Motor neuron (in vitro differentiated cells): ENCODE data around the gene CCDC120. TPM values are rescaled to one million over a fixed set of nuclear protein-coding genes. Genes with fewer than 3 reads are reported as not detected.

Experiments used
- ATAC-seq, 8 experiments: fragments of 200-7000 bp; cut with Tn5 transposase; replicated peaks in 6 of 8; 2 replicates each; pipeline ENCODE4 v1.8.0; 2021; ENCODE audit warnings: mild to moderate bottlenecking in 8 of 8, moderate library complexity in 8 of 8
- H3K27ac ChIP-seq, 2 donors: fragments of 250-450 bp; sonication (Bioruptor Pico); 2 replicates each; pipeline ENCODE4 v1.9.0; 2021; ENCODE audit warnings: antibody characterized with exemption in 2 of 2, mild to moderate bottlenecking in 2 of 2, moderate library complexity in 1 of 2
- H3K4me1 ChIP-seq, 2 donors: fragments of 250-450 bp; sonication (Bioruptor Pico); replicated peaks in 1 of 2; 2 replicates each; pipeline ENCODE4 v1.6.1; 2021; ENCODE audit warnings: antibody characterized with exemption in 2 of 2, mild to moderate bottlenecking in 2 of 2, moderate library complexity in 1 of 2
- H3K4me3 ChIP-seq, 5 donors: fragments of 250-450 bp; sonication (Bioruptor Pico); 2 replicates each; pipeline ENCODE4 v1.9.0; 2021; ENCODE audit warnings: antibody characterized with exemption in 5 of 5, mild to moderate bottlenecking in 5 of 5, moderate library complexity in 4 of 5
- WGBS, 10 experiments: fragments of 450-650 bp; shearing (Covaris generic); methylation state at CpG; one replicate each; pipeline ENCODE4 v1.0.0; 2022; 5-methylcytosine and 5-hydroxymethylcytosine counted together
- in situ Hi-C, 9 experiments: fragments of 400-800 bp; cut with MboI; loops; one replicate each; pipeline ENCODE4 v1.15.0; 2021; ENCODE audit warnings: low sequenced_read_pairs in 9 of 9, low pct_unique_long_range_greater_than_20kb in 2 of 9; ENCODE audit not compliant: unreplicated experiment in 9 of 9
- total RNA-seq, 8 experiments: library from RNA; unstranded; fragments of 300-600 nt; gene quantifications; 2 replicates each; pipeline versions ENCODE4 v1.2.3 to v1.2.4, GENCODE V29; 2022

Gene CCDC120, protein sequence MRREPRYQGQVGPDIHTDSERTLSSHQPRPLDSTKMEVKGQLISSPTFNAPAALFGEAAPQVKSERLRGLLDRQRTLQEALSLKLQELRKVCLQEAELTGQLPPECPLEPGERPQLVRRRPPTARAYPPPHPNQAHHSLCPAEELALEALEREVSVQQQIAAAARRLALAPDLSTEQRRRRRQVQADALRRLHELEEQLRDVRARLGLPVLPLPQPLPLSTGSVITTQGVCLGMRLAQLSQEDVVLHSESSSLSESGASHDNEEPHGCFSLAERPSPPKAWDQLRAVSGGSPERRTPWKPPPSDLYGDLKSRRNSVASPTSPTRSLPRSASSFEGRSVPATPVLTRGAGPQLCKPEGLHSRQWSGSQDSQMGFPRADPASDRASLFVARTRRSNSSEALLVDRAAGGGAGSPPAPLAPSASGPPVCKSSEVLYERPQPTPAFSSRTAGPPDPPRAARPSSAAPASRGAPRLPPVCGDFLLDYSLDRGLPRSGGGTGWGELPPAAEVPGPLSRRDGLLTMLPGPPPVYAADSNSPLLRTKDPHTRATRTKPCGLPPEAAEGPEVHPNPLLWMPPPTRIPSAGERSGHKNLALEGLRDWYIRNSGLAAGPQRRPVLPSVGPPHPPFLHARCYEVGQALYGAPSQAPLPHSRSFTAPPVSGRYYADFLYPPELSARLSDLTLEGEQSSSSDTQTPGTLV
- 1 to 10 TPM in 7 of 8 experiments, under 1 TPM in 1; 0.15 to 5.7 (median 3.9) TPM for total RNA-seq

DNA sequence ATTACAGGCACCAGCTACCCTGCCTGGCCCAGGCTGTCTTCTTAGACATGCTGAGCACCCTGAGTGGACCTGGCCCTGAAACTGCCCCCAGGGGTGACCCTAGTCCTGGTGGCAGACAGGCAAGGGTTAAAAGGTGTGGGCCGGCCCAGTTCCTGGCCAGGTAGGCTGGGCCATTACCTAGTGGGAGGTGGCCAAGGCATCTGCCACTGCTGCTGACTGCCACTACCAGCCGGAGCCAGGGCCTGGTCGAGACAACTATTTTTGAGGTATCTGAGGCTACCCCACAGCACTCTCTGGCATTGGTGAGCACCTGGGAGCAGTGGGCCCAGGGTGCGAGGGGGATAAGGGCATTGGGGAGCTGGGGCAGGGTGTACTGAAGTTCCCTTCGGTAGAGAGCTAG lies at the start of gene CCDC120:
Gene CCDC120, plus strand, starts transcription at position 206 of the 400 bp plus-strand sequence. CDS start 3,043 bp downstream, outside the sequence.
- in situ Hi-C loops = no loop called here
- H3K4me3 ChIP-seq = no peak within 1 kb of the TSS
- ATAC-seq = no peak
- no CpG with 5 or more reads among the region's 5 CpGs for WGBS, 10 experiments
- H3K4me1 ChIP-seq = no peaks in the 10 kb centered on the region
- no peak within 1 kb of the TSS for H3K27ac ChIP-seq

DNA sequence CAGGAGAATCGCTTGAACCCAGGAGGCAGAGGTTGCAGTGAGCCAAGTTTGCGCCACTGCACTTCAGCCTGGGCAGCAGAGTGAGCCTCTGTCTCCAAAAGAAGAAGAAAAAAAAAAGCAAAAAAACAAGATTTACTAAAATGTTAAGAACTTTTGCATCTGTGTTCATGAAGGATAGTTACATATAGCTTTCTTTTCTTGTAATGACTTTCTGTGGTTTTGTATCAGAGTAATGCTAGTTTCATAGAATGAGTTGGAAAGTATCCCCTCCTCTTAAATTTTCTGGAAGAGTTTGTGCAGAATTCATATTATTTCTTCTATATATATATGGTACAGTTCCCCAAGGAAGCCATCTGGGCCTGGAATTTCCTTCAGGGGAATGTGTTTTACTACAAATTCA lies 39.7 kb upstream of the CCDC120 start:
- in situ Hi-C loops = no loop called here
- H3K4me3 ChIP-seq = no peak overlapping the region
- no peak for ATAC-seq
- no peak overlapping the region for H3K27ac ChIP-seq
- H3K4me1 ChIP-seq = no peaks in the 10 kb centered on the region
- 69% methylated on average over 2 of the region's 2 CpGs; no CpG with 5 or more reads in 9 of the 10 experiments for WGBS, 10 experiments

DNA sequence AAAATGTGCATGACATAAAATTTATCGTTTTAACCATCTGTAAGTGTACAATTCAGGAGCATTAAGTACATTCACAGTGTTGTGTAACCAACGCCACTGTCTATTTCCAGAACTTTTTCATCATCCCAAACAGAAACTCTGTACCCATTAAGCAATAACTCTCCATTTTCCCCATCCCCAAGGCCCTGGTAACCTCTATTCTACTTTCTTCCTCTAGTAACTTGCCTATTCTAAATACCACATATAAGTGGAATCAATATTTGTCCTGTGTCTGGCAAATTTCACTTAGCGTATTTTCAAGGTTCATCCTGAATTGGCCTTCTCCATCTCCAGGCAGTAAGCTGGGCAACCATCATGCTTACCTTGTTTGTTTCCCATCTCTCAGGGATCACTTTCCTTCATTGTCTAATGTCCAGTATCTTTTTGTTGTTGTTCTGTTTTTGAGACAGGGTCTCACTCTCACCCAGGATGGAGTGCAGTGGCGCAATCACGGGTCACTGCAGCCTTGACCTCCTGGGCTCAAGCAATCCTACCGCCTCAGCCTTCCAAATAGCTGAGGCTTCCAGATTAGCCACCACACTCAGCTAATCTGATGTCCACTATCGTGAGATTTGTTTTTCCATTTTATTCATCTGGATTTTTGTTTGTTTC lies 39.1 kb upstream of the CCDC120 start:
- no peaks in the 10 kb centered on the region for H3K4me1 ChIP-seq
- H3K4me3 ChIP-seq = no peak overlapping the region
- in situ Hi-C loops = no loop called here
- 0 to 100% (median 83%) methylated on average over 1 to 3 of the region's 7 CpGs; no CpG with 5 or more reads in 3 of the 10 experiments for WGBS, 10 experiments
- no peak overlapping the region for H3K27ac ChIP-seq
- ATAC-seq = no peak

DNA sequence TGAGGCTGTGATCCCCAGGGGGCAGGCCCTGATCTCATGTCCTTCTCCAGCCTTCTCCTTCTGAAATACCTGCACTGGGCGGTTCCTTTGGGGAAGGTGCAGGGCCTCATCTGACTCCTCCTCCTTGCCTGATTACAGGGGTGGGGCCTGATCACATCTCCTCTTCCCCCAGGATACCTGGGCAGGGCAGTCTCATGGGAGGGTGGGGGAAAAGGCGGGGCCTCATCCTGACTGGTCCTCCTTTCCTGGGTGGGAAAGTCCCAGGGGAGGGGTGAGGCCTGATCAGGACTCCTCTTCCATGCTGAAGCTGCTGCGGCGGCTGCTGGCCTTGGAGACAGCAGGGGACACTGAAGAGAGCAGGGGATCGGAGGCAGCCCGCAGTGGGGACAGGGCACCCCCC lies 28.9 kb upstream of the CCDC120 start:
- H3K4me3 ChIP-seq = no peak overlapping the region
- no peak overlapping the region for H3K27ac ChIP-seq
- WGBS, 10 experiments = no CpG with 5 or more reads among the region's 6 CpGs
- peak in 7 of 8 experiments; percentile 11 to 53 (median 31) for ATAC-seq
- no peaks in the 10 kb centered on the region for H3K4me1 ChIP-seq
- in situ Hi-C loops = no loop called here

DNA sequence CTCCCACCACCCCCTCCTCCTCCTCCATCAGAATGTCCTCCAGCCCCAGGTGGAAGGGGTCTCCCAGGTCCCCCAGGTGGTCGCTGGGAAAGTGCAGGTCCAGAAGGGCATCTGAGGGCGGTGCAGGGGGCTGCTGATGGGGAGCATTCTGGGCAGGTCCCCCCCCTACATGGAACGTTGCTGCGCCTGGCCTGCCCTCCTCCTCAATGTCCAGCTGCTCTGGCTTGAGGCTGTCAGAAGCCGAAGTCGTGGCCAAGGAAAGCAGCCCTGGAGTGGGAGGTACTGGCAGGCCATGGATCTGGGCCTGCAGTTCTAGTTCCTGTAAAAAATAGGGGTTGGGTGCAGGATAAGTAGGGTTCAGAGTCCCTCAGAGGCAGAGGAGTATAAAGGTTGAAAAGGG lies 28.5 kb upstream of the CCDC120 start:
- no peak for ATAC-seq
- no CpG with 5 or more reads among the region's 6 CpGs for WGBS, 10 experiments
- Histone ChIP-seq H3K27ac (no peak overlapping the region), H3K4me1 (no peaks in the 10 kb centered on the region), H3K4me3 (no peak overlapping the region)
- in situ Hi-C loops = no loop called here

DNA sequence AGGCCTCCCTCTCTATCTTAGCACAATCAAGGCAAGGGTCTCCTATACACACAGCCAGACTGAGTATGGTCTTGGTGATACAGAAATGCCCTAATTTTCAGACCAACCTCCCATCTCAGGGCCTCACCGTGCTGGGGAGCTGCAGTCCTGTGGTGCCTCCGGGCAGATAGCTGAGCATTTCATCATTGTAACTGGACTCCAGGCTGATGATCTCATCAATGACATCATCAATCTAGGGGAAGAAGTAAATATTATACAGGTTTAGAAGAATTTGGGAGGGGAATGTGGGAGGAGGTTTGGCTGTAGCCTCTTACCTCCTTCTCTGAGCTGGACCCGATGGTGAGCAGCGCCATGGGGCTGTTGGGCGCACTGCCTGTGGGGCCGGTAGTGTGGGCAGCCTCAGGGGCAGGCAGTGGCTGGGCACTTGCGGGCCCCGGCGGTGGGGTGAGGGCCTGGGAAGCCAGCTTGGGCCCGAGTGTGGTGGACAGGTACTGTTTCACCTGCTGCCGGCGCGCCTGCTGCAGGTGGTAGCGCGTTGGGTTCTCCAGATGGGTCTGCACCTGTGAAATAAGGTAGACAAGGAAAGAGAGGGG lies 20.8 kb upstream of the CCDC120 start:
- ATAC-seq = peak in 2 of 8 experiments; percentile 6 to 11
- peaks cover 15 to 18% of the 10 kb centered on the region in 2 donors for H3K4me1 ChIP-seq
- H3K27ac ChIP-seq = no peak overlapping the region
- H3K4me3 ChIP-seq = no peak overlapping the region
- WGBS, 10 experiments = 93 to 100% methylated on average over 1 to 3 of the region's 15 CpGs; no CpG with 5 or more reads in 8 of the 10 experiments
- in situ Hi-C loops = no loop called here

DNA sequence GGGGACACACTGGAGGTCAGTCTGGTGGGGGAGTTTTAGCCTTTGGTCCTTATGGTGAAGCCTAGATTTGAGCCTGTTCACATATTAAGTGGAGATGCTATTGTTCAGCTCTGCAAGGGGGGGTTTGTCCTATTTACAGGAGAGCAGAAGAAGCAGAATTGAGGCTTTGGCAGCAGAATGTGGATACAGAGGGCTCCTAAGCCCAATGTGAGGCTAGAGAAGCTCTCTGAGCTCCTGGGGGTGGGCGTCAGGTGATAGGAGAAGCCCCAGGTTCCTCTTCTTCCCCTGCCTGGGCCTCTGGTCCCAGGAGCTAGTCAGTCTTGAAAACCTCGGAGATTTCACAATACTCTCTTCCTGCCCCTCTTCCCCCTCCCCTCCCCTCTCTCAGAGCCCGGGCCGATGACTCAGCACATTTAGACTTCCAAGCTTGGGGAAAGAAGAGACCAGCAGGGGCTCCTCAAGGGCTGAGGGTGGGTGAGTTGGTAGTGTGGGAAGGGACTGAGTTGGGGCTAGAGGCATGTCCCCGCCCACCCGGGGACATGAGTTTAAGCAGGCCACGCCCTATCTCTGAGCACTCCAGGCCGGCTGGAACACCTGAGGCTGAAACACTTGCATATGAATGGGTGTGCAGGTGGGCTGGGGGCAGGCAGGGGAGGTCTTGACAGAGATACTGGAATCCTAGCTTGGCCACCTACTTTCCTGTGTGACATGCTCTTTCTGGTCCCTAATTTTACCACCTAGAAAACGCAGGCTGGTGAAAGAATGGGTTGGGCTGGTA lies 19.0 kb upstream of the CCDC120 start:
- peak; percentile 5 to 49 (median 32) for ATAC-seq
- peak overlapping the region; percentile 68 to 82 for H3K27ac ChIP-seq
- WGBS, 10 experiments = 0% methylated on average over 1 of the region's 9 CpGs; no CpG with 5 or more reads in 8 of the 10 experiments
- in situ Hi-C loops = no loop called here
- peaks cover 15 to 18% of the 10 kb centered on the region in 2 donors for H3K4me1 ChIP-seq
- H3K4me3 ChIP-seq = peak overlapping the region in 3 of 5 donors; percentile 83 to 94 (median 92)

DNA sequence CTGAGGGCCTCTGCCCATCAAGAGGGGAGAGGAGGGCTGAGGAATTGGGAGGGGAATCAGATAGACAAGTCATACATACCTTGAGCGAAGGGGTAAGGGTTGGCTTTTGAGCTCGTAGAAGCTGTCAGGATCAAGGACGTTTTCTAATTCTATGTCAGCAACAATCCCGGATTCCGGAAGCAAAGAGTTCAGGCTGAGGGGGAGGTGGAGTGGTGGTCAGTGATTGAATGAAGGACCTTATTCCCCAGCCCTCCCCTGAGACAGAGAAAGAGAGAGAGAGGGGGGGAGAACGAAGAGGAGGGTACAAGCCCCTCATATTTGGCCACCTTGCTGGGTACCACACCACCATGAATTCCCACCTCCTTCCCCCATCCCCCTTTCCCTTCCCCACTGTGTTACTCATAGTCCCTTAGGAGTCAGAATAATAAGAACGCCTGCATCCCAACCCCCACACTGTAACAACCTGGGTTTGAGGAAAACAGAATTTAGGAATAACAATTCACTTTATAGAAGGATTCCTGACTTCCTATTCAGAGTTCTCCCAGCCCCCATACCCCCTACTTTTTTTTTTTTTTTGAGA lies 18.3 kb upstream of the CCDC120 start:
- in situ Hi-C loops = no loop called here
- Histone ChIP-seq H3K4me3 (peak overlapping the region in 3 of 5 donors; percentile 83 to 94 (median 92)), H3K27ac (peak overlapping the region; percentile 27 to 53), H3K4me1 (peaks cover 15 to 18% of the 10 kb centered on the region in 2 donors)
- WGBS, 10 experiments = 0% methylated on average over 1 of the region's 7 CpGs; no CpG with 5 or more reads in 8 of the 10 experiments
- ATAC-seq = no peak

DNA sequence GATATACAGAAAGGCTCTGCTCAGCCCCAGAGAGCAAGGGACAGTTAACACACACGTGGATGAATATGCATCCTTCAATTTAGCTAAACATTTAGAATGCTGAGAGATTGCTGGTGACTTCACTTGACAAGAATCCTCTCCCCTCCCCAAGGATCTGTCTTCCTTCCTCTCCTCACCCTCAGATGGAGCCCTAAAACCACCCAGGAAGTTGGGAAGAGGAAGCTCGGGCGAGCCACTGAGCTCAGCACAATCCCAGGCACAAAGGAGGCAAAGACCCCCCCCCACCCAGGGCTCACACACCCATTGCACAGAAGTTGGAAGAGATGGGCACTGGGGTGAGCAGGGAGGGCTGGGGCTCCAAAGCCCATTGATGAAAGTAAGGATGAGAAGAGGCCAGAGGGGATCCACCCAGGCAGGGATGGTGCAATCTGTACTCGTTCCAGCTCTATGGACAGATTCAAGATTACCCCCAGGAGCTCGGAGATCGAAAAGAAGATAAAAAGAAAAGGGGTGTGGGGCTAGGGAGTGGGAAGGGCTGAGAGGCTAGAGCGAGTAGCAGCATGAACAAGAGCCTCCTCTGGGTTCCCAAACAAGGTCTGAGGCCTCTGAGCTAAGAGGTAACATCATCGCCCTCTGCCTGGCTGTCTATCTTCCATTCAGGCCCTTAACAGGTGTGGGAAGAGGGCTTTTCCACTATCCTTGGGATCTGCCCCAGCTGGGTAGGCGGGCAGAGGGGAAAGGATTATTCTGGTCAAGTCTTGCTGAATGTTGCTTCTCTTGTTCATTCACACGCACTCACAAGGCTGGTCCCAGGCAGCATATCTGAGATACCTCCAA lies 16.8 kb upstream of the CCDC120 start:
- ATAC-seq = peak in 1 of 8 experiments; percentile 2
- in situ Hi-C loops = no loop called here
- WGBS, 10 experiments = 0 to 8% methylated on average over 1 to 5 of the region's 10 CpGs; no CpG with 5 or more reads in 8 of the 10 experiments

DNA sequence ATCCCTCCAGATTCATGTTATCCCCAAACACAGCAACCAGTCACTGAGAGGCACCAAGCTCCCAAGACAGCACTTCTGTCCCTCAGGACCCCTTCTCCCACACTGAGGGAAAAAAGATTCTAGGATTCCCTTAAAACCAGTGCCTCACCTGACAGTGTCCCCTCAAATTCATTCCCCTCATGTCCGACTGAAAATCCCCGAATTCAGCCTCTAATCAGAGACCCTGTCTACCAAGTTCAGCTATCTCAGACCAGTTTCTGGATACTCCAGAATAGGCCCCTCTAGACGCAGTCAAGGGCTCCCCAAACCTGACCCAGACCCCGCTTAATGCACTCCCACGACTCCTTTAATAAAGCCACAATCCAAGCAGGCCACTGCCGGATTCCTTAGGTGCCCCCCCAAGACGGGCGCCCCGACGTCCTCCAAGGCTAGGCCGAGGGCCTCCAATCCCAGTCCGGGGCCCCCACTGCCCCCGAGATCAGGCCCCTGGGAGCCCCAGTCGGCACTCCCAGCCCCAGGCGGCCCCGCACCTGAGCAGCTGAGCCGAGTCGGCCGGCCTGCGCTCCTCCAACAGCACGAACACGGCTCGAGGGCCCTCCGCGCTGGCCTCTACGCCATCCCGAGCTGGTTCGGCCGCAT lies 16.1 kb upstream of the CCDC120 start:
- ATAC-seq = peak in 6 of 8 experiments; percentile 0 to 15 (median 4)
- Histone ChIP-seq H3K27ac (peak overlapping the region; percentile 88 to 94), H3K4me3 (peak overlapping the region; percentile 50 to 94 (median 83)), H3K4me1 (peaks cover 15 to 18% of the 10 kb centered on the region in 2 donors)
- no CpG with 5 or more reads among the region's 29 CpGs for WGBS, 10 experiments
- in situ Hi-C loops = no loop called here

More for the DNA sequence above, 16.8 kb upstream of the CCDC120 start:
- Histone ChIP-seq H3K4me3 (peak overlapping the region; percentile 50 to 94 (median 83)), H3K27ac (peak overlapping the region; percentile 88 to 94), H3K4me1 (peaks cover 15 to 18% of the 10 kb centered on the region in 2 donors)
